Measurements from ENCODE around the gene TULP4. TPM values are rescaled to one million over a fixed set of nuclear protein-coding genes. Genes with fewer than 3 reads are reported as not detected.

Gene TULP4
- total RNA-seq, 4 donors from 2014 or later = 77.4 to 364 (median 129) TPM

DNA sequence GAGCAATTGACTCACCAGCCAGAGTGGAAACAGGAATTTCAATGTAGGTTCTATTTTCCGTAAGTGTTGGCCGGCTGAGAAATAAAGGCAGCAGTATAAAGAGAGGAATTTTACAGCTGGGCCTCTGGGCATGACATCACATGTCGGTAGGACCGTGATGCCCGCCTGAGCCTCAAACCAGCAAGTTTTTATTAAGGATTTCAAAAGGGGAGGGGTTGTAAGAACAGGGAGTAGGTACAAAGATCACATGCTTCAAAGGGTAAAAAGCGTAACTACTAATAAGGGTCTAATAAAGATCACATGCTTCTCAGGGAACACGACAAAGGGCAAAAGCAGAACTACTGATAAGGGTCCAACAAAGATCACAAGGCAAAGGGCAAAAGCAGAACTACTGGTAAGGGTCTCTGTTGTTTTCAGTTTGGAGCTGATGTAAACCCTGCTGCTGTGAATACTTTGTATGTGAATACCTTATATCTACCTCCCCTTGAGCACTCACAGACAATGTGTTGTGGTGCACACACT is 9.0 kb upstream of the TULP4 start:
- intact Hi-C loops (cut with DNase I; ENCODE audit: low total_unique reads) = no loop called here
- Histone ChIP-seq H3K27ac (peak overlapping the region; percentile 53 to 70), H3K4me1 (no peaks in the 10 kb centered on the region), H3K36me3 (no peaks in the 10 kb centered on the region), H3K27me3 (no peaks in the 10 kb centered on the region), H3K4me3 (no peak overlapping the region), H3K9me3 (no peaks in the 10 kb centered on the region)
- TF ChIP-seq, protein P1, sequence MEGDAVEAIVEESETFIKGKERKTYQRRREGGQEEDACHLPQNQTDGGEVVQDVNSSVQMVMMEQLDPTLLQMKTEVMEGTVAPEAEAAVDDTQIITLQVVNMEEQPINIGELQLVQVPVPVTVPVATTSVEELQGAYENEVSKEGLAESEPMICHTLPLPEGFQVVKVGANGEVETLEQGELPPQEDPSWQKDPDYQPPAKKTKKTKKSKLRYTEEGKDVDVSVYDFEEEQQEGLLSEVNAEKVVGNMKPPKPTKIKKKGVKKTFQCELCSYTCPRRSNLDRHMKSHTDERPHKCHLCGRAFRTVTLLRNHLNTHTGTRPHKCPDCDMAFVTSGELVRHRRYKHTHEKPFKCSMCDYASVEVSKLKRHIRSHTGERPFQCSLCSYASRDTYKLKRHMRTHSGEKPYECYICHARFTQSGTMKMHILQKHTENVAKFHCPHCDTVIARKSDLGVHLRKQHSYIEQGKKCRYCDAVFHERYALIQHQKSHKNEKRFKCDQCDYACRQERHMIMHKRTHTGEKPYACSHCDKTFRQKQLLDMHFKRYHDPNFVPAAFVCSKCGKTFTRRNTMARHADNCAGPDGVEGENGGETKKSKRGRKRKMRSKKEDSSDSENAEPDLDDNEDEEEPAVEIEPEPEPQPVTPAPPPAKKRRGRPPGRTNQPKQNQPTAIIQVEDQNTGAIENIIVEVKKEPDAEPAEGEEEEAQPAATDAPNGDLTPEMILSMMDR (IDR thresholded peaks at IDR 0.05) = no peak
- no peak for DNase-seq

DNA sequence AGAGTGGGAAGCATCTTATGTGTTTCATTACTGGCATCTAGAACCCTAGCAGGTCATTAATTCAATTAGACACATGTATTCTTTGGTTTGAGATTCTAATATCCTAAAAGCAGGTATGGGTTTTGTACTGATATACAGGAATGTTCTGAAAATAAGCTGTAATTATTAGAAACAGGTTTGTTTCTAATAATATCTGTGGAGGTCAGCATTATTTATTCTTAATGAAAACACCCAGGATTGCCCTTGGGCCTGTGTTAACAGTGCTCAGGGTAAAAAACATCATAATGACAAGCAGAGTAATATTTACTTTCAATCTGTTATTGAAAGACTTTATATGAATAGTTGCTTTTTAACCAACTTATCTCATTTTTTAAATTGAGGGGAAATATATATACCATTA is 8.0 kb upstream of the TULP4 start:
- peak overlapping the region in 1 of 2 donors; percentile 70 for H3K27ac ChIP-seq
- H3K4me3 ChIP-seq = no peak overlapping the region
- no peak for DNase-seq
- no peaks in the 10 kb centered on the region for H3K27me3 ChIP-seq
- no peak for TF ChIP-seq POLR2A (IDR thresholded peaks at IDR 0.05)
- TF ChIP-seq, protein P1 (IDR thresholded peaks at IDR 0.05) = no peak
- no peaks in the 10 kb centered on the region for H3K36me3 ChIP-seq
- H3K4me1 ChIP-seq = no peaks in the 10 kb centered on the region
- H3K9me3 ChIP-seq = no peaks in the 10 kb centered on the region
- intact Hi-C loops (cut with DNase I; ENCODE audit: low total_unique reads) = no loop called here

DNA sequence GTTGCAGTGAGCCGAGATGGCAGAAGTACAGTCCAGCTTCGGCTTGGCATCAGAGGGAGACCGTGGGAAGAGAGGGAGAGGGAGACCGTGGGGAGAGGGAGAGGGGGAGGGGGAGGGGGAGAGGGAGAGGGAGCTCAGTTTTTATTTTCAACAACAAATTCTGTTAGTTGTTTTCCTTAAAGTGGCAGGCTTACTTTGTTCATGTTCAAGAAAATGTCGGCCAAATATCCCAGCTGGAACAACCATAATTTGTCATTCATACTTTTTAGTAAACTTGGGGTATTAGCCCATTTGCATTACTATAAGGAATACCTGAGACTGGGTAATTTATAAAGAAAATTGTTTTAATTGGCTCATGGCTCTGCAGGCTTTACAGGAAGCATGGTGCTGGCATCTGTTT is 2.5 kb upstream of the TULP4 start:
- Histone ChIP-seq H3K27me3 (no peaks in the 10 kb centered on the region), H3K4me1 (no peaks in the 10 kb centered on the region), H3K4me3 (no peak overlapping the region), H3K27ac (no peak overlapping the region), H3K9me3 (no peaks in the 10 kb centered on the region), H3K36me3 (no peaks in the 10 kb centered on the region)
- no peak for DNase-seq
- TF ChIP-seq, protein P1 (IDR thresholded peaks at IDR 0.05) = no peak
- no peak for TF ChIP-seq POLR2A (IDR thresholded peaks at IDR 0.05)
- intact Hi-C loops (cut with DNase I; ENCODE audit: low total_unique reads) = no loop called here

DNA sequence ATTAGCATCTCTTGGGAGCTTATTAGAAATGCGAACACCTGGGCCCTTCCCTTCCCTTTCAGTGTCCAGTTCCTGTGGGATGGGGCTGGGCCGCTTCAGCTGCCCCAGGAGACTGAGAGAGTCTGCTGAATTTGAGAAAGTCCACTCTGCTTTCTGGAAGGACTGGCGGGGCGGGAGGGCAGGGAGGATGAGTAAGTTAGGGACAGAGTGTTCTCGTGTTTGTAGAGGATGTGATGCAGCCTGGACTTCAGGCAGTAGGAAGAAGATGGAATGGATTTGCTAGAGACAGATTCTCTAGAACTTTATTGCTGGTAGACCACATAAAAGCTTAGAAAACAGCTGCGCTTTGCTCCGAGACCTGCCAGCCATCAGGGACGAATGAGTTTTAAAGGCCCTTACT is 1.1 kb upstream of the TULP4 start:
- Histone ChIP-seq H3K9me3 (no peaks in the 10 kb centered on the region), H3K27me3 (no peaks in the 10 kb centered on the region), H3K27ac (no peak overlapping the region), H3K4me3 (no peak overlapping the region), H3K36me3 (no peaks in the 10 kb centered on the region), H3K4me1 (no peaks in the 10 kb centered on the region)
- intact Hi-C loops (cut with DNase I; ENCODE audit: low total_unique reads) = no loop called here
- DNase-seq = peak in 1 of 2 donors; percentile 20
- no peak for TF ChIP-seq POLR2A (IDR thresholded peaks at IDR 0.05)
- TF ChIP-seq, protein P1 (IDR thresholded peaks at IDR 0.05) = no peak

DNA sequence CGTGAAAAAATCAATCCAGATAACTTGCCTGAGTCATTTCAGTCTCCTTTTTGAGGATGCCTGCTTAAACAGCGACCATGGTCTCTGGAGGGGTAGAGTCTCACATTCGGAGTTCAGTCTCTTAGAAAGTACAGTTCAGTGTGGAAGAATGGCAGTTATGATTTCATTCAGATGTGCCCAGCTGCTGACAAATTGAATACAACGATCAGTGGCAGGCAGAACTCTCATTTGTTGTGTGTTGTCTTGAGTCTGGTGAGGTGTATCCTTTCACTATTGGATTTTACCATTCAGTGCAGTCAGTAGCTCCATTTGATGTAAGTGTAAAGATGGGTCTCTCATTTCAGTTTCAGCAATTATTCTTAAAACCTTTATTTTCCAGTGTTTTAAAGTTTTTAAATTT is 639 bp upstream of the TULP4 start:
- no peak for TF ChIP-seq POLR2A (IDR thresholded peaks at IDR 0.05)
- TF ChIP-seq, protein P1 (IDR thresholded peaks at IDR 0.05) = no peak
- intact Hi-C loops (cut with DNase I; ENCODE audit: low total_unique reads) = no loop called here
- no peaks in the 10 kb centered on the region for H3K36me3 ChIP-seq
- H3K4me1 ChIP-seq = no peaks in the 10 kb centered on the region
- no peaks in the 10 kb centered on the region for H3K9me3 ChIP-seq
- no peak overlapping the region for H3K4me3 ChIP-seq
- no peak overlapping the region for H3K27ac ChIP-seq
- no peaks in the 10 kb centered on the region for H3K27me3 ChIP-seq
- DNase-seq = no peak

Data from uterus (tissue), 4 donors.